GM18868 (cell line): ENCODE measurements around the gene GAS6.
"Not testable (repeated sequence)": the region's sequence is repeated elsewhere in the genome, so short reads cannot be mapped to it uniquely, and the experiment has no call there.

ENCODE experiments used
- ATAC-seq: cut with Tn5 transposase; IDR thresholded peaks from one replicate; pipeline ENCODE4 v1.9.1; 2021; ENCODE audit warnings: mild to moderate bottlenecking, moderate library complexity; ENCODE audit not compliant: unreplicated experiment

The GAS6 gene

GRCh38 chr13:113863524-113864272, at the start of gene GAS6:
TSS of gene GAS6 (minus strand) at chr13:113864076. CDS start at chr13:113863920, 156 bp downstream.
- ATAC-seq: no peak

DNA sequence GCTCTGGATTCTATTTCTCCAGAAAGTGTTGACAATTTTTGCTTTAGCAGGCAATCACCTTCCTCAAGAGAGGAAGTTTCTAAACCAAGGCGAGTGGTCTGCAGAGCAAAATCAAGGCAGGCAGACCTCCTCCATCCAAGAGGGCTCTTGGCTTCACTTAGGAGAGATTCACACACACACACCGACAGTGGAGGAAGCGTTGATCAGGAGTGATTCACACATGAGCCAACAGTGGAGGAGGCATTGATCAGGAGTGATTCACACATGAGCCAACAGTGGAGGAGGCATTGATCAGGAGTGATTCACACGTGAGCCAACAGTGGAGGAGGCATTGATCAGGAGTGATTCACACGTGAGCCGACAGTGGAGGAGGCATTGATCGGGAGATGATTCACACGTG, 49.5 kb upstream of the GAS6 start:
- ATAC-seq: not testable (repeated sequence)

GRCh38 chr13:113912596-113912995, 48.7 kb upstream of the GAS6 start:
- ATAC-seq: no peak

DNA sequence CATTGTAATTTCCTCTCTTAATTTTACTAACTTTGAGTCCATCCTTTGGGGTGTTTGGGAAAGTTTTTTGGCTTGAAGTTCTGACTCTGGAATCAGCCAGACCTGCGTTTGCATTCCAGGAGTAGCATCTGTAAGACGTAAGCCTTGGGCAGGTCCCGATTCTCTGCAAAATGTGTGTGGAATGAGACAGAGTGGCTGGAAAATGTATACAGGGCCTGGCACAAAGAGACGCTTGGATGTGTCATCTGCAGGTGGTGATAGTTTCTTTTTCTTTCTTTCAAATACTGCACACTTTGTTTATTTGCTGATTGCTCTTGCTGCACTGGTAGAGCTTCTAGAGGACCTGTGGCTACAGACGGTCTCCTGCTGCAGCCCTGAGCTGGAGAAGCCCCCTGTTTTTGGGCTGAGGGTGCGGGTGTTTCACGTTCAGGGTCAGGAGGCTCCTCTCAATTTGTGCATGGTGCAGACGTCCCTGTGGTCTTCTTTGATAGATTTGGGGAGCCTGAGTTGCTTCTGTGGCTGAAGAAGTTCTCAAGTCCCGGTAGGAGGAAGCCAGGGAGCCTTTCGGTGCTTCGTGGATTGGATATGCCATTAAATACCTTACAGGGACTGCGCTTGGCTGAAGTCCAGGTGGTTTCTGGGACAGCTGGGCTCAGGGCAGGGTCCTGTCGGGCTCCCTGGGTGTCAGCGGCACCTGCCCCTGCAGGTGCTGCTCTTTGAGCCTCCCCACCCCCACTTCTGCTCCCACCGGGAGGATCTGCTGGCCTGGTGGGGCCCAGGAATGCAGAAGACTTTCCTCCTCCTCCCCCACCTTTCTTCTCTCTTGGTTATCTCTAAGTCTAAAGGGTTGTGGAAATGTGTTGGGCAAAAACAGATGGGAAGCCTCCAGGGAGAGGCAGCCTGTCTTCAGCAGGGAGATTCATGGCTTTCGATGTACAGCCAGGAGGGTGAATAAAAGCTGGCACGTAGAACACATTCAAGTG, 44.0 kb upstream of the GAS6 start:
- ATAC-seq: no peak

- no peak for ATAC-seq
Observed at GRCh38 chr13:113906571-113906970, 42.7 kb upstream of the GAS6 start.

DNA sequence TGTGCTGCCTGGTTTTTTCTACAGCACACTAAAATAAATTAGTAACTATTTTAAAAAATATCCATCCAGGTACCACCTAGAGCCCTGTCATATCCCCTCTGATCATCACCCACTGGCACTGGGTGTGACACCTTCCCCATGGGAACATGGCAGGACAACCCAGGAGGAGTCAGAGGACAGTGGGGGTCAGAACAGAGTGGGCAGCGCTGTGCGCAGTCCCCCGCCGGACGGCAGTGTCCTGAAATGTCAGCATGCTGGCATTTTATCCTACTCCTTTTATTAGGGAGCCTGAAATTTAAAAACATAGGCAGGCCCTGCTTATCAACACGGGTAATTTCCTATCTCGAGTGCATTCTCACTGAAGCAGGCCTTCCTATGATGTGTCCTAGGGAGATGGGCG, 42.1 kb upstream of the GAS6 start:
- no peak for ATAC-seq

DNA sequence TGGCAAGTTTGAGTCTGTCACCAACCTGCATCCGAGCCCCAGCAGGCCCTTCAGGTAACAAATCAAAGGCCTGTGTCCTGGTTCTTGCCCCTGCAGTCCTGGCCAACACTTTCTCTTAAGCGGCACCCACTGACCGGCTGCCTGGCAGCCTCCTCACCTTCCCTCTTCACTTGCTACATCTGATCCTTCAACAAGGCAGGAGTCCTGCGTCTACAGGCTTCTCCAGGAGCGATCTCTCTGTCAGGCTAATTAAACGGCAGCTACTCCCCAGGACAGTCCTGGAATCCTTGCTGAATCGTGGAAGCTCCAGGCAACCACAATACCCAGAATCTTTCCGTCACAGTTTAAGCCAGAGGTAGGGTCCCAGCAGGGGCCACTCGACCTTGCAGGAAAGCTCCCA, 41.1 kb upstream of the GAS6 start:
- no peak for ATAC-seq

GRCh38 chr13:113904411-113904810, 40.5 kb upstream of the GAS6 start:
- ATAC-seq: no peak

GRCh38 chr13:113903912-113904311, 40.0 kb upstream of the GAS6 start:
- no peak for ATAC-seq

- ATAC-seq: no peak
Observed at GRCh38 chr13:113902986-113903775, 39.3 kb upstream of the GAS6 start.

GRCh38 chr13:113902481-113902880, 38.6 kb upstream of the GAS6 start:
- ATAC-seq: no peak

- no peak for ATAC-seq
Observed at GRCh38 chr13:113901642-113902041, 37.8 kb upstream of the GAS6 start.

DNA sequence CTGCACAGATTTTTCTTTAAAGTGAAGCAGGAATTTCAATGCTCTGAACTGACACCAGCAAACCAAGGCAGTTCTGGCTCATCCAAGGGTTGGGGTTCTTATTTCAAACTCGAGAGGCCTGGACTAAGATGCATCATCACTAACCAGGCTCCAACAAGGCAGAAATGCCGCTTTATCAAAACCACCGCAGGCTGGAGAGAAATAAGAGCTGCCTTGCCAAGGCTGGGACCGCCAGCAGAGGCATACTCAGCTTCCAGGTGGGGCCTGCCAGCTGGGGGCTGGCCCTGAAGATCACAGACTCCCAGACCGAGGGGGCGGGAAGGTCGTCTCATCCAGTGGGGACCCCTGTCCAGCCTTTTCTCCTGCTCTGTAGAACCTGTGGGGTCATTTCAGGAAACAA, 37.4 kb upstream of the GAS6 start:
- no peak for ATAC-seq

- no peak for ATAC-seq
Observed at GRCh38 chr13:113900646-113901045, 36.8 kb upstream of the GAS6 start.

- ATAC-seq: no peak
Observed at GRCh38 chr13:113898391-113898790, 34.5 kb upstream of the GAS6 start.

DNA sequence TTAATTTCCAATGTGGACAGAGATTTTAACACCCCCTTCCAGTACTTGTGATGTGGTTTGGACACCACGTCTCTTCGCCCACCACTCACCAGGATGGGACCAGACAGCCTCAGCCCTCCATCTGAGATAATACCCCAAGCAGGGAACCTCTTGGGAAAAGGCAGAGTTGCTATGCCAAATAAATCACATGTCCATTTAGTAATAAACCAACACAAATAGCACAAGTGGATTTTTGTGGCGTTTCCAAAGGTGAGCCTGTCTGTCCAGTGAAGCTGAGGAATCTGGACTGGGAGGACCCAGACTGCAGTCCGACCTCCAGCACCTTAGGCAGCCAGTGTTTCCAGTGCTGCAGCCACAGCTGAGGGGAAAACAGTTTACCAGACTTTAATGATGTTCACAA, 34.1 kb upstream of the GAS6 start:
- no peak for ATAC-seq

DNA sequence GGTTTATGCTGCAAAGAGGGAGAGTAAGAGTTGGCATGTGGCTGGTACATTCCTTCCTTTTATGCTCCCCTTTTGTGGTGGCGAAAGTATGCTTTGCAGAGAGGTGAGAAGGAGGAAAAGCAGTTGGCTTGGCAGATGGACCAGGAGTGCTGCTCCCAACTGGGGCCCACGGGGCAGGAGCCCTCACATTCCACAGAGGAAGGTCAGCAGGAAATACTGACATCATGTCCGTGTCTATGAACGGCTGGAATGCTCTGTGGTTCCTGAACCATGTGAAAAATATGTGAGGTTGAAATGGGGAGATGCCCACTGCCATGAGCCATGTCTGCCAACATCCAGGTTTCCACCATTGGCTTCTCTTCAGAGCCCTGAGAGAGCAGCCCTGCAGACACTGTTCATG, 33.3 kb upstream of the GAS6 start:
- no peak for ATAC-seq

GRCh38 chr13:113895436-113895835, 31.6 kb upstream of the GAS6 start:
- ATAC-seq: no peak

DNA sequence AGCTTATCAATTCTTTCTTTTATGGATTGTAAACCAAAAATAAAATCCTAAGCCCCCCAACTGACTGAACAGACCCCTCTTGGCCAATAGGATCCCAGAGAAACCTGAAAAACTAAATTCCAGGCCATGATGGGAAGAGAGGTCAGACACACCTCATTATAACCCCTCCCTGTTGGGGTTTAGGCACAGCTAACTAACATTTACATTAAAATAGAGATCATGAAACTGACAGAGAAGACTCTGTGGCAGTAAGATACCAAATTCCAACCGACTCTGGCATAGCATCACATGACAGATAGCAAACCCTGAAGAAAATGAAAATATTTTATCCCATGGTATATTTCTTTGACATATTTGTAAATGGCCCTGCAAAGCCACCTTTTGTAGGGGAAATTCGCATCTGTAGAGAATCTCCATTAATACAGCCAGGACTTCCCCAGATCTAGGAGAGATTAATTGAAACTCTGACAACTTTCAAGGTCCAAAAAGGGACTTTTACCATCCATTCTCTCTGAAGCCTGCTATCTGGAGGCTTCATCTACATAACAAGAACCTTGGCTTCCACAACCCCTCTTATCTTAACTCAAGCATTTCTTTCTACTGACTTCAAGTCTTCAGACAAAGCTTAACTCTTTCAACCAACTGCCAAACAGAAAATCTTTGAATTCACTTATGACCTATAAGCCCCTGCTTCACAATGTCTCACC, 27.1 kb upstream of the GAS6 start:
- ATAC-seq: no peak

GRCh38 chr13:113889467-113889866, 25.6 kb upstream of the GAS6 start:
- ATAC-seq: no peak
